Mucosa of descending colon (tissue), 3 donors: ENCODE data around the gene MRPL2. TPM values are rescaled to one million over a fixed set of nuclear protein-coding genes. Genes with fewer than 3 reads are reported as not detected.

Experiments
- ATAC-seq: fragments of 200-7000 bp; cut with Tn5 transposase; one replicate; pipeline ENCODE4 v1.9.1; 2020; ENCODE audit warnings: mild to moderate bottlenecking, moderate library complexity
- DNase-seq, 3 donors: peaks; one replicate each; pipeline ENCODE4 v3.0.0-alpha.2; 2020
- H3K36me3 ChIP-seq: fragments of 200-600 bp; one replicate; pipeline ENCODE4 v1.8.0; 2021; ENCODE audit warnings: low read depth, mild to moderate bottlenecking
- H3K4me1 ChIP-seq: fragments of 200-600 bp; one replicate; pipeline ENCODE4 v1.8.0; 2021; ENCODE audit warnings: low read depth, mild to moderate bottlenecking
- H3K4me3 ChIP-seq: fragments of 200-600 bp; one replicate; pipeline ENCODE4 v1.8.0; 2021; ENCODE audit warnings: mild to moderate bottlenecking
- H3K9me3 ChIP-seq: fragments of 200-600 bp; one replicate; pipeline ENCODE4 v1.8.0; 2021; ENCODE audit warnings: mild to moderate bottlenecking
- CTCF ChIP-seq: fragments of 200-600 bp; IDR thresholded peaks from one replicate; pipeline ENCODE4 v1.8.0; 2022; ENCODE audit warnings: antibody characterized with exemption, mild to moderate bottlenecking
- intact Hi-C, 2 donors: fragments of 100-400 bp; cut with DNase I in 1 of 2; cut with micrococcal nuclease in 1 of 2; formaldehyde crosslinking; loops; one replicate each; pipeline versions ENCODE4 v1.11.0 to v1.11.1; 2022; cut with DNase I, micrococcal nuclease
- total RNA-seq, 3 donors: library from RNA; stranded (reverse); fragmentation: NEBNext Ultra II Directional in 2 of 3; extraction: Animal tissue kit (Norgen Biotek cat#: 25700) in 2 of 3; gene quantifications; one replicate each; pipeline versions ENCODE4 v1.2.1 to v1.2.4, GENCODE V29; 2021 to 2023
- donor health status: DM: no; HTN: no; CAD: no; lungs with moderate emphysema.
- donor health status: DM: no; HTN: no; CAD: no.
- donor health status: DM: no; HTN: yes; CAD: no.

The MRPL2 gene
- total RNA-seq, 3 donors from 2014 or later: 58.7 to 82.8 (median 75.2) TPM

DNA sequence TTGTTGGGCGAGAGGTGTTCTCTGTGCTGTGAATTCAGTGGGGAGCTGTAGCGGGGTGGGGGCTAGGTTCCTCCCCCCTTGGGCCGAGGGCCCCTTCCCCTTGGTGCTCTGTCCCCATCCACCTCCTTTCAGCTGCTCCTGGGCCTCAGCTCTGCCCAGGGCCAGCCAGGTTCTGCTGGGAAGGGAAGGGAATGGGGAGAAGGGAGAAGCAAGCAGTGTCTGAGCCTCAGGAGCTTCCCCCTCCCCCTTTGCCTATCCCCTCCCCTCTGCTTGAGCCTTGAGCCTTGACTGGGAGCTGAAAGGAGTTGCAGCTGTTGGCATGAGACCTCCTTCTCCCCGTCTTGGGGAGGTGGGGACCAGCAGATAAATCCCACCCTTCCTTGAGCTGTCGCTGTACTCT, 38.4 kb downstream of the MRPL2 start:
- no peaks in the 10 kb centered on the region for H3K36me3 ChIP-seq
- intact Hi-C loops: no loop called here
- peaks cover 21% of the 10 kb centered on the region for H3K4me1 ChIP-seq
- H3K4me3 ChIP-seq: no peak overlapping the region
- ATAC-seq: peak; percentile 5
- TF ChIP-seq CTCF: no peak
- no peaks in the 10 kb centered on the region for H3K9me3 ChIP-seq
- peak in 1 of 3 donors; percentile 39 for DNase-seq

GRCh38 chr6:43020052-43020705, 39.1 kb downstream of the MRPL2 start:
- no peak overlapping the region for H3K4me3 ChIP-seq
- intact Hi-C loops: no loop called here
- ATAC-seq: no peak

DNA sequence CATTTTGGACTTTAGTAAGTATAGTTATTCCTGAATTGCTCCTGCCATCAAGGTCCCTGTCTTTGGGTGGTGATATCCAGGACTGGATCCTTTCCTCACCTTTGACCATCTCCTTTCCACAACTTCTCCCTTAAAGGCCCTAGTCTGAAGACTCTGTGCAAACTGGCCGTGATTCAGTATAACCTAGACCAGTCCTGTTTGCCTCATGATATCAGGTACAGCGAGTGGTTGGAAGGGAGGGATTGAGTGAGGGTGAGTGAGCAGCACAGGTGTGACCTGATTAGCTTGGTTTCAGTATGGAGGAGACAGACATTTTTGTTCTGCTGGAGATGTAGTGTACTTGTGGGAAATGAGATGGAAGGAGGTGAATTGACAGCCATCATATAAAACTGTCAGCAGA, 40.1 kb downstream of the MRPL2 start:
- no peak for ATAC-seq
- H3K4me1 ChIP-seq: peaks cover 30% of the 10 kb centered on the region
- no peaks in the 10 kb centered on the region for H3K36me3 ChIP-seq
- no peak overlapping the region for H3K4me3 ChIP-seq
- no peak for TF ChIP-seq CTCF
- no peaks in the 10 kb centered on the region for H3K9me3 ChIP-seq
- intact Hi-C loops: no loop called here
- DNase-seq: no peak

More at GRCh38 chr6:43020052-43020705, 39.1 kb downstream of the MRPL2 start:
- no peak for TF ChIP-seq CTCF
- Histone ChIP-seq H3K9me3 (no peaks in the 10 kb centered on the region), H3K36me3 (no peaks in the 10 kb centered on the region), H3K4me1 (peaks cover 24% of the 10 kb centered on the region)
- no peak for DNase-seq

- Histone ChIP-seq H3K4me3 (no peak overlapping the region), H3K36me3 (peaks cover 4% of the 10 kb centered on the region), H3K4me1 (peaks cover 32% of the 10 kb centered on the region), H3K9me3 (no peaks in the 10 kb centered on the region)
- DNase-seq: no peak
- ATAC-seq: no peak
- TF ChIP-seq CTCF: no peak
- intact Hi-C loops: no loop called here
Measured at GRCh38 chr6:43016943-43017334, 42.3 kb downstream of the MRPL2 start.

- peaks cover 4% of the 10 kb centered on the region for H3K36me3 ChIP-seq
- H3K4me3 ChIP-seq: no peak overlapping the region
- no peaks in the 10 kb centered on the region for H3K9me3 ChIP-seq
- intact Hi-C loops: no loop called here
- ATAC-seq (no peak), DNase-seq (no peak)
- peaks cover 32% of the 10 kb centered on the region for H3K4me1 ChIP-seq
- no peak for TF ChIP-seq CTCF
Measured at GRCh38 chr6:43016176-43016942, 42.9 kb downstream of the MRPL2 start.
